Neutrophil (primary cell): ENCODE data around the gene WLS.

ENCODE experiments used
- H3K27ac ChIP-seq: fragments of 200-600 bp; sonication (generic); 2 replicates; pipeline ENCODE4 v1.5.1; 2016; ENCODE audit warnings: mild to moderate bottlenecking, moderate library complexity
- H3K27me3 ChIP-seq: fragments of 200-600 bp; sonication (generic); 2 replicates; pipeline ENCODE4 v1.6.0; 2016; ENCODE audit warnings: mild to moderate bottlenecking
- H3K36me3 ChIP-seq: fragments of 200-600 bp; sonication (generic); 2 replicates; pipeline ENCODE4 v1.5.1; 2017
- H3K4me1 ChIP-seq, 2 experiments: fragments of 200-600 bp in 1 of 2; sonication (generic) in 1 of 2; 1 replicate in 1 of 2; 2 replicates in 1 of 2; pipeline versions ENCODE4 v1.5.1 to v1.6.1; 2013 to 2016; ENCODE audit warnings: low read depth in 1 of 2, low read length in 1 of 2, mild to moderate bottlenecking in 1 of 2, moderate library complexity in 1 of 2; ENCODE audit not compliant: control insufficient read depth in 1 of 2, insufficient read depth in 1 of 2
- H3K4me3 ChIP-seq, 2 experiments: fragments of 200-600 bp in 1 of 2; sonication (generic) in 1 of 2; 1 replicate in 1 of 2; 2 replicates in 1 of 2; pipeline ENCODE4 v1.5.1; 2013 to 2016; ENCODE audit warnings: low read depth in 1 of 2, low read length in 1 of 2, mild to moderate bottlenecking in 1 of 2, moderate library complexity in 1 of 2
- H3K9me3 ChIP-seq: fragments of 200-600 bp; sonication (generic); 2 replicates; pipeline ENCODE4 v1.5.1; 2016
- CTCF ChIP-seq: fragments of 200-600 bp; sonication (generic); IDR thresholded peaks from 2 replicates; pipeline ENCODE4 v1.5.1; 2016; ENCODE audit warnings: antibody characterized with exemption

WLS gene

GRCh38 chr1:68120136-68120791 lies 112.1 kb downstream of the WLS start:
- H3K9me3 ChIP-seq, result no peaks in the 10 kb centered on the region
- H3K27me3 ChIP-seq, result no peaks in the 10 kb centered on the region
- peak; percentile 70 for TF ChIP-seq CTCF
- no peaks in the 10 kb centered on the region for H3K36me3 ChIP-seq
- H3K4me1 ChIP-seq, result peaks cover 13% of the 10 kb centered on the region in 2 experiments
- no peak overlapping the region for H3K4me3 ChIP-seq
- no peak overlapping the region for H3K27ac ChIP-seq

- Histone ChIP-seq H3K27me3 (no peaks in the 10 kb centered on the region), H3K4me3 (no peak overlapping the region), H3K36me3 (no peaks in the 10 kb centered on the region), H3K9me3 (no peaks in the 10 kb centered on the region), H3K4me1 (peaks cover 13% of the 10 kb centered on the region in 2 experiments), H3K27ac (no peak overlapping the region)
- TF ChIP-seq CTCF, result no peak
Observed at GRCh38 chr1:68119445-68119844, 112.9 kb downstream of the WLS start.

- Histone ChIP-seq H3K36me3 (no peaks in the 10 kb centered on the region), H3K27ac (no peak overlapping the region), H3K4me1 (peaks cover 13% of the 10 kb centered on the region in 2 experiments), H3K27me3 (peaks cover 5% of the 10 kb centered on the region), H3K9me3 (no peaks in the 10 kb centered on the region), H3K4me3 (no peak overlapping the region)
- TF ChIP-seq CTCF, result no peak
Observed at GRCh38 chr1:68117416-68117815, 114.9 kb downstream of the WLS start.

- Histone ChIP-seq H3K4me1 (peaks cover 7 to 9% of the 10 kb centered on the region in 2 experiments), H3K36me3 (no peaks in the 10 kb centered on the region), H3K27ac (no peak overlapping the region), H3K4me3 (no peak overlapping the region), H3K9me3 (no peaks in the 10 kb centered on the region), H3K27me3 (peaks cover 12% of the 10 kb centered on the region)
- peak; percentile 73 for TF ChIP-seq CTCF
Observed at GRCh38 chr1:68116643-68117235, 115.6 kb downstream of the WLS start.

GRCh38 chr1:68115308-68115707 lies 117.0 kb downstream of the WLS start:
- Histone ChIP-seq H3K36me3 (no peaks in the 10 kb centered on the region), H3K27me3 (peaks cover 21% of the 10 kb centered on the region), H3K27ac (no peak overlapping the region), H3K4me1 (peaks cover 2 to 3% of the 10 kb centered on the region in 2 experiments), H3K9me3 (no peaks in the 10 kb centered on the region), H3K4me3 (no peak overlapping the region)
- no peak for TF ChIP-seq CTCF
